D341Med (cell line): ENCODE measurements around the gene CLCN3.
"Not testable (repeated sequence)": the region's sequence is repeated elsewhere in the genome, so short reads cannot be mapped to it uniquely, and the experiment has no call there.

ENCODE experiments used
- DNase-seq: peaks from one replicate; pipeline ENCODE4 v3.0.0; 2012; ENCODE audit warnings: low spot score

Gene CLCN3

DNA sequence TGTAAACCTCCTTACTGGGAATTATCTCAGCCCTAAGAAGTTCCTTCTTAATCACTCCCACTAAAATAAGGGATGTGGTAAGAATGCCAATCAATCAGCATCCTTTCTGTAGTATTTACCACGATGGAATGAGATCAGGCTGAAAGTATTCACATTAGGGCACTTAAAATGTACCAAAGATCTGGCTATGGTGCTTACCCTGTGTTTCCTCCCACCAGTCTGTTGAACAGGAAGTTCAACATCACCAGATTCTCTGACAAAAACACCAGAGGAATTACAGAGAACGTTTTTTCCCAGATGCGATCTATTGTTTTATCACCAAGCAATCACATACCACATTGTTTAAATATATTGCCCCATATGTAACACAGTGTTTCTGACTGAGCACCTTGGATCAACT, 2.1 kb upstream of the CLCN3 start:
- DNase-seq, result no peak

DNA sequence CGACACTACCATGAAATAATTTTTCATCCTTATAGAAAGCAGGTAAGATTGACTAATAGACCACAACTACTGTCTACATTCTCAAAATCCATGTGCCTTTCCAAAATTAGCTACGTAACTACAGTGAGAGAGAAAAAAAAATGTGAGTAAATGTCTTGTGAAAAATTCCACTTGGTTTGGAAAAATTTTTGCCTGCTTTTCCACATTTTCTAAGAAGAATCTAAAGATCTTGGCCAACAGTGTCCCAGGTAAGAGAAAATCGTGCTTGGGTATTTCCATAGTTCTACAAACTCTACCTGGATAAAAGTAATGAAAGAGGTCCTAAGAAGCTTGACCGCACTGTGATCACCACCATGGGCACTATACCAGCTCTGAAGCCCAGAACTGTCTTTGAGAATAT, 1.4 kb upstream of the CLCN3 start:
- no peak for DNase-seq

DNA sequence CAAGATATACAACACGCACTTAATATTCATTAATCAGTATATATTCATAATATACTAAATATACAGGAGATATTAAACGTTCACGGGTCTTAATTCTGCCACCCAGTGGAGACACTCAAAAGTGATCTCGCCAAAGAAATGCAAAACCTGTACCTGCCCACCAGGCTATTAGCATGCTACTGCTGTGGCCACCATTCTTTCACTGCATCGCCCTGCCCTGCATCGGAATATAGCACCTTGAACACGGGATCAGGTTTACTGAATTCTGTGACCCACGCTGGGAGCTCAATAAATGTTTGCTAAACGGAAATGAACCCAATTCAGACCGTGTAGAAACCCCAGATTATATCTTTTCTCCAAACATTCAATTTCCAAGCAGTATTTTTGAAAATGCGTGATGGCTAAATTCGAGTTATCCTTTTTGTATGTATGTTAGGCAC, 840 bp upstream of the CLCN3 start:
- DNase-seq, result peak; percentile 60

DNA sequence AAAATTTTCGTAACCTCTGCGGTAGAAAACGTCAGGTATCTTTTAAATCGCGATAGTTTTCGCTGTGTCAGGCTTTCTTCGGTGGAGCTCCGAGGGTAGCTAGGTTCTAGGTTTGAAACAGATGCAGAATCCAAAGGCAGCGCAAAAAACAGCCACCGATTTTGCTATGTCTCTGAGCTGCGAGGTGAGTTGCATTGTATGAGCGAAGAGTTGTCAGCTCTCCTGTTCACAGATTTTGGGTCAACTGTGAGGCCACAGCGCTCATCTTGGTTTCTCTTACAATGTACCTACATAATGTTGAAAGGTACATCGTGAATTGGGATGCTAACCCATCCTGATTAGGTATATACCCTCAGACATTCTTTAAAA, 486 bp downstream of the CLCN3 start:
- DNase-seq, result peak; percentile 27

DNA sequence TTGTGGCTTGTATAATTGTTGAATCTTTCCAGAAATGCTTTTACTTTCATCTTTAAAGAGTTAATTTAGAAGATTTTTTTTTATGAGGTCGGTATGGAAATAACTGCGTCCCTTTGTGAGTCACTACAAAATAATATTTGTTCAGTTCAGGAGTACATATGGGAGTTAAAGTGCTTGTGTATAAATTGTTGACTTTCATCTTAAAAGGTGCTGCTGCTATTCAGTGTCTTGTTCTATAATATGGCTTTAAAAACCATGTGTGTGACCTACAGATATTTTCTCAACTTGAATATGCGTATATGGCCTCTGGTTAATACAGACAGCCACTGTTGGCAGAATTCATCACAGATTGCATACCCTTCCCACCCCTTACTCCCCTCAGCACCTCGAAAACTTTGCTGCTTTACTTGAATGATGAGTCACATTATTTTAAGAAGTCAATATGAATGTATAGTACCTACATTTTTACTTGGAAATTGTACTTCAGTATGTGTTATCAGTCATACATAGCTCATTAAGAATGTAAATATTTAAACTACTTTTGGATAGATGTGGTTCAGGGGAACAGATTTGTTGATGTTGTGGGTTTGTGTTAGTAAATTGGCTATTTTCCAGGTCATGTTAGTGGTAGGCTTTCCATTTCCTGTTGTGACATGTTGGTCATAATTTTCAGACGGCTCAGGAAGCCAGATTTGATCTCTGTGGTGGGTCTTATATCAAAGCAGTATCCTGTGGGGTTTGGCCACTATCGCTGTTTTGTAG, 1.5 kb downstream of the CLCN3 start:
- DNase-seq, result no peak

DNA sequence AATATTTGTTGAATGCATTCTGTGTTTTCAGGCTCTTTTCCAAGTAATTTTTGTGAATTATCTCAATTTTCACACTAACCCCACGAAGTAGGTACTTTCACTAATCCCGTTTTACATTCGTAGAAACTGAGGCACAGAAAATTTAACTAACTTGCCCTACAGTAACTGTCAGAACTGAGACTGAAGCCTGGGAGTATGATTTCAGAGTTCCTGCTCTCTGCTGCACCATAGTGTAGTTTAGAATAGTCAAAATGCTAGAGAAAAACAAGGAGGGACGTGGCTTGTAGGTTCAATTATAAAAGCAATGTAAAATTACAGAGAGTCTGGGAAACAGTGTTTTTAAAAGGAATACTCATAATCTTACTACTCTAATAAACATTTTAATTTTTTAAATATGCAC, 2.2 kb downstream of the CLCN3 start:
- no peak for DNase-seq

DNA sequence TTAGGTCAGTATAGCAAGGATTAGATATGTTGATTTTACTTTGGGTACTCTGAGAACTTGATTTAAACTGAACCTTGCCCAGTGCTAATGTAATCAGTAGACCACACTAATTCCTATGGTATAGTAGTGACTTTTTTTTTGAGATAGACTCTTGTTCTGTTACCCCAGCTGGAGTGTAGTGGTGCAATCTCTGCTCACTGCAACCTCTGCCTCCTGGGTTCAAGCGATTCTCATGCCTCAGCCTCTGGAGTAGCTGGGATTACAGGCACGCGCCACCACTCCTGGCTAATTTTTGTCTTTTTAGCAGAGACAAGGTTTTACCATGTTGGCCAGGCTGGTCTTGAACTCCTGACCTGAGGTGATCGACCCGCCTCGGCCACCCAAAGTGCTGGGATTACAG, 3.6 kb downstream of the CLCN3 start:
- DNase-seq, result not testable (repeated sequence)

DNA sequence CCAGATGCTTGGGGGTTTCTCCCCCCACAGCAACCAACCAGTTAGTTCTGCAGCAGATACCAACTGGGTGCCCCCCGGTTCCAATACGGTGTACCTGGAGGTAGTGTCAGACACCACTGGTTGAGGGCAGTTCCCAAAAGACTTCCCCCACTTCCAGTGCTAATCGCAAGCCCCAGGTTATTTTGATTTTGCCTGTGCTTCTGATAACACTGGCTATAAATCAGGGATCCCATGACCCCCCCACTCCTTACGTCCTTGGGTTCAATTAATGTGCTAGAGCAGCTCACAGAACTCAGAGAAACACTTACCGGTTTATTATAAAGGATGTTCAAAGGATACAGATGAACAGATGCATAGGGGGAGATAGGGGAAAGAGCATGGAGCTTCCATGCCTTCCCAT, 5.5 kb downstream of the CLCN3 start:
- DNase-seq, result no peak

DNA sequence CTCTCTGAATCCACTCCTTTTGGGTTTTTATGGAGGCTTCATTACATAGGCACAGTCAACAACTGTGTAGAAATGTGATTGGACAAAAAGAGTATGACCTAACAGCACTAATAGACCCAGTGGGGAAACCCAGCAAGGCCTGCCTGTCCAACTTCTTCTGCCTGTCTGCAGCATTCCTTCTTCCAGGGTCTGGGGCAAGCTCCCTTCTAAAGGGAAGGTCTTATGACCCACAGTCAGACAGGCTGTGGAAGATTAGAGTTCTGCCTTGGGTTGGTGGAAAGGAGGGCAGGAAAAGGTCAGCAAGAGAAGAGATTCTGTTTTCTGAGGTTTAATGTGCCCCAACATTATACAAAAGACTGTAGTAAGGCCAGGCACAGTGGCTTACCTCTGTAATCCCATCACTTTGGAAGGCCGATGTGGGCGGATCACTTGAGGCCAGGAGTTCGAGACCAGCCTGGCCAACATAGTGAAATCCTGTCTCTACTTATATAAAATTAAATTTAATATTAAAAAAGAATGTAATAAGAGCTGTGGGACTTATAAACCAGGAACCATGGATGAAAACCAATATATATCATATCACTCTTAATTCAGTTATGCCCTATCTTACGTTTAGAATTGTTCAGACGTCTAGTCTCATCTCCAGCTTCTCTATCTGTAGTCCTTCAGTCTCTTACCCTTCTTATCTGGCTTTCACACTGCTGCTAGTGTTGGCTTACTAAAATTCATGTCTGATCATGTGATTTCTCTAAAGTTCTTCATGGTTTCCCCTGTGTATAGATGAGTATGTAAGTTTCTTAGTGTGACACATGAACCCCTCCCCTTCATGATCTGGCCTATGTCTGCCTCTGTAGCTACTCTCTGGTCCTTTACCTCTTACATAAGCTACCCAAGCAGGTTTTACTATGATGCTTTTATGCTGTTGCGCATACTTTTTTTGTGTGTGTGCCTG, 6.2 kb downstream of the CLCN3 start:
- no peak for DNase-seq

DNA sequence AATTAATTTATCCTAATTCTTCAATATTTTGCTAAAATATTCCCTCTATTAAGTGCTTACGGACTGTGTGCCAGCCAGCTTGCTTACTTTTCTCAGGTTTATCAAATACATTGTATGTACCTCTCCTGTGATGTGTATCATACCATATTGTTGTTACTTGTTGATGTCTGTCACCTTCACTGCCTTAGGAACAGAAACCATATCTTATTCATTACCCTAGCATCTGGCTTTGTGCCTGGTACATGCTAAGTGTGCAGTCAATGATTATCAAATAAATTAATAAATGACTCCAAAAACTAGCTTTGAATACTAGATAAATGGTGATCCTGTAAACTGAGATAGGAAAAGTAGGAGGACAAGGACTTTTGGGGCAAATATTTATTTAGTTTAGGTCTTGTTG, 6.9 kb downstream of the CLCN3 start:
- no peak for DNase-seq

DNA sequence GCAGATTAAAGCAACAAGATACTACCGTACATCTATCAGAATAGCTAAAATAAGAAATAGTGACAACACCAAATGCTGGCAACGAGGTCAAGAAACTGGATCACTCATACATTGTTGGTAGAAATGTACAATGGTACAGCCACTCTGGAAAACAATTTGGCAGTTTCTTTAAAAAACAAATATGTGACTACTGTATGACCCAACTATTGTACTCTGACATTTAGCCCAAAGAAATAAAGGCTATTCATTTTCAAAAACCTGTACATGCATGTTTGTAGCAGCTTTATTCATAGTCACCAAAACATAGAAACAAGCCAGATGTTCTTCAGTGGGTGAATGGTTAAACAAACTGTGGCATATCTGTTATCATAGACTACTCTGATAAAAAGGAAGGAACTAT, 8.2 kb downstream of the CLCN3 start:
- DNase-seq, result no peak

DNA sequence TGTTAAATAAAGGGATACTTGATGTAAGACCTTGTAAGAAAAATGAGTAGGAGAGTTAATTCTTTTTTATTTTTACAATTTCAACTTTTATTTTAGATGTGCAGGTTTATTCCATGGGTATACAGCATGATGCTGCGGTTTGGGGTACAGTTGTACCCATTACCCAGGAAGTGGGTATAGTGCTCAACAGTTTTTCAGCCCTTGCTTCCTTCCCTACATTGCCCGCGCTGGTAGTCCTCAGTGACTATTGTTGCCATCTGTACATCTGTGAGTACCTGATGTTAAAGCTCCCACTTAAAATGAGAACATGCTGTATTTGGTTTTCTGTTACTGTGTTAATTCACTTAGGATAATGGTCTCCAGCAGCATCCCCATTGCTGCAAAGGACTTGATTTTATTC, 9.7 kb downstream of the CLCN3 start:
- no peak for DNase-seq

DNA sequence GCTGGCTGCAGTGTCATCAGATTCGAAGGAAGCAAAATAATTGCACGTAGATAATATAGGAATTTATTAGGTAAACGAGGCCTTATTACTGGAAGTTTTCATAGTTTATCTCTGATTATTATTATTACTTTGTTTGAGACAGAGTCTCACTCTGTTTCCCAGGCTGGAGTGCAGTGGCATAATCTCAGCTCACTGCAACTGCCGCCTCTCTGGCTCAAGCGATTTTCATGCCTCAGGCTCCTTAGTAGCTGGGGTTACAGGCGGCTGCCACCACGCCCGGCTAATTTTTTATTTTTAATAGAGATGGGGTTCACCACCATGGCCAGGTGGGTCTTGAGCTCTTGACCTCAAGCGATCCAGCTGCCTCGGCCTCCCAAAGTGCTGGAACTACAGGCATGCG, 12.5 kb downstream of the CLCN3 start:
- no peak for DNase-seq

DNA sequence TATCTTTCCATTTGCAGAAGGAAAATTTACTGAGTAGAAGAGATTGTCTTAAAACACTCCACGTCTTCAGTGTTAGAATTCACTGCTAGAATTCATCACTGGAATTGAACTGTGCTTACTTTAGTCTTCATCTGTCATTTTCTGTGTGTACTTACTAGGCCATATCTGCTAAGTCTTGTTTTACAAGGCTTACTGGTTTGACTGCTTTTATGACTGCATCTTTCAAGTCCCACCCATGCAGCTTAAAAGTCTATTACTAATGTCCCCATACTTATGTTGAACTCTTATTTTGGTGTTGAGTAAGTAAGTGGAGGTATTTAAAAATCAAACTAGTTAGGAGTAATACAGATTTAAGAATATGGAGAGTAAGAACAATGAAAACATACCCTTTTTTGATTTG, 14.6 kb downstream of the CLCN3 start:
- no peak for DNase-seq

DNA sequence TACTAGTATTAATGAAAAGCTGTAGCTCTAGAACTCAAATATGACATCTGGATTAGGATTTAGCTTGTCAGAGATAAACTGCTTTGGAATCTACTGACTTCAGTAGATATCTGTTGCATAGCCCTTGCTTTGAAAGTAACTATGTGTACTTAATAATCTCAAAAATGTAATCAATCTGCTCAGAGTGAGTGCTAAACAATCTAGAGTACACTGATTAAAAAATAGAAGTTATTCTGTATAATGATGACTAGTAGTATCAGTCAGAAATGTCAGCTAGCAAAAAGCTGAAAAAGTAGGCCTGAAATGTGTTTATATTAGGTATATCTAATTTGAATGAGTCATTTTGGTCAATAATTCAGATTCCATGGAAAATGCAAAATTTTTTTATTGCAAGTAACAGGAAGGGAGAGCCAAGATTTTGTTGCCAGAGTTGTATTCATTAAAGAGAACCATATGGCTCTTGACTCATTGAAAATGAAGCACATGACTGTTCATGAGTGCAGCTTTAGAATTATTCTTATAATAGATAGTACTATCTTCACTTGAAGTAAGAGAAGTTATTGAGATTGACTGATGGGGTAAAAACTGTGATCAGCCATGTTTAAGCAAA, 20.0 kb downstream of the CLCN3 start:
- no peak for DNase-seq

DNA sequence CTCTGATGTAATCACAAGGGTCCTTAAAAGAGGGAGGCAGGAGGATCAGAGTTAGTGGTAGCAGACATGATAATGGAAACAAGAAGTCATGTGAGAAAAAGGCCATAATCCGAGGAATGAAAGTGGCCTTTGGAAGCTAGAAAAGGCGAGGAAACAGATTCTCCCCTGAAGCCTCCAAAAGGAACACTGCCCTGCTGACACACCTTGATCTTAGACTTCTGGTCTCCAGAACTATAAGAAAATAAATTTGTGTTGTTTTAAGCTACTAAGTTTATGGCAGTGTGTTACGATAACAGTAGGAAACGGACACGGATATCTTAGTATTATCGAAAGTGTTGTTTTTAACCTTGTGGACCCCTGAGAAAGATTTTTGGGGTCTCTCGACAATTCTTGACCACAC, 24.4 kb downstream of the CLCN3 start:
- no peak for DNase-seq

DNA sequence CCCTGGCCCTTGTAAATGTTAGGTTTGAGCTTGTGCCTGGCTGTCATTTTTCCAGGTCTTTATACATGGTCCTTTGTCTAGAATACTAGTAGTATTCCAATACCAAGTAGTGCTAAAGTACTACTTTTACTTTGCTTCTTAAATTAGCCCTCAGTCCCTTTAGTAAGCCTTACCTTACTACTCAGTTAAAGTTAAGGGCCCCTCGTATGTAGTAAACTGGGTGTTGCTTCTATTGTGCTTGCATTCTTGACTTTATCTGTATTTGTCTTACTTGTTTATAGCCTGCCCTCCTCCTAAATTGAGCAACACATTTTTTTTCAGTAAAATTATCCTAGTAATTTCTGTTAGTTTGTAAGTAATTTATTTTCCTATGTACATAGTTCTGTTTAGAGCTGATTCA, 25.2 kb downstream of the CLCN3 start:
- DNase-seq, result no peak

DNA sequence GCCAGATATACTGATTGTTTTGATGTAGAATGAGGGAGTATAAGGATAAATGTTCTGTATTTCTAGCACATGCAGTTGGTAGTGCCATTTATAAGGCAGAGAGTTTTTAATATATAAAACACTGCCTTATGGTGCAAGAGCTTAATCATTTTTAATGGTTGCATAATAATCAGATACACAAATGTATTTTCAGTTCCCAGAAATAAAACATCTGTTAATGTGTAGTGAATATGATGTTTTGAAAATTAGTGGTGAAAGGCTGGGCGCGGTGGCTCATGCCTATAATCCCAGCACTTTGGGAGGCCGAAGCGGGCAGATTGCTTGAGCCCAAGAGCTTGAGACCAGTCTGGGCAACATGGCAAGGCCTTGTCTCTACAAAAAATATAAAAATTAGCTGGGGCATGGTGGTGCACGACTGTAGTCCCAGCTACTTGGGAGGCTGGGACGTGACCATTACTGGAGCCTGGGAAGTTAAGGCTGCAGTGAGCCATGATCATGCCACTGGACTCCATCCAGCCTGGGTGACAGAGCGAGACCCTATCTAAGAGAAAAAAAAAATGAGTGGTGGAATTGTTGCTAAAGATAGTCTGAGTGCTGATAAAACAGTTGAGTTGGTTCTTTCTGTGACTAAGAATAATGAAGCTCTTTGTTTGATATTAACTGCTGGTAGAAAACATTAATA, 29.3 kb downstream of the CLCN3 start:
- no peak for DNase-seq

DNA sequence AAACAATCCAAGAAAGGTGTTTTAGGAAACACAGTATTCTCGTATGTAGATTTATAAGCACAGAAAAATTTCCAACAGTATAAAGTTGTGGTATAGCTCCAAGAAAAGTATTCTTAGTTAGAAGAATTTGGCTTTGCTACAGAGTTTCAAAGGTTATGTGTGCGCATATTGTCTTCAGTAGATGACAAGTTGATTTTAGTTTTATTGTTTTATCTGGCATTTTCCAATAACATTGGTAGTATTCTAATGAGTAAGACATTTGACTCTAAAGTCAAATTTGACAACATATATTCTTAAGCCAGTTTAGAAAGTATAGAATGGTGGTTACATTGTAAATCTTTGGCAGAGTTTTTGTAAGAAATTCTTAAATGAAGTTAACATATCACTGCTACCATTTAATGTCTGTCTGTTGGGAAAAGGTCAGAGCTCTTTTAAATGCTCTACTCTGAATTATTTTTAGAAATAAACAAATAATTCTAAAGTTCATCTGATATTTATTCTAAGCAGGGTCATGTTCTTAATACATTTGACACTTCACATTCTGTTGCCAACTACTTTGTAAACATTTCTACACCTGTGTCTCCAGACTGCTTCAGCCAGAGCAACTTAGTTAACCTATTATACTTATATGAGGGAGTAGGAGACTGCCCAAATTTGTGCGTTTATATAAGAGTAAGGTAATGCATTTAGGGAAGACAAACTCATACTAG, 30.0 kb downstream of the CLCN3 start:
- no peak for DNase-seq

DNA sequence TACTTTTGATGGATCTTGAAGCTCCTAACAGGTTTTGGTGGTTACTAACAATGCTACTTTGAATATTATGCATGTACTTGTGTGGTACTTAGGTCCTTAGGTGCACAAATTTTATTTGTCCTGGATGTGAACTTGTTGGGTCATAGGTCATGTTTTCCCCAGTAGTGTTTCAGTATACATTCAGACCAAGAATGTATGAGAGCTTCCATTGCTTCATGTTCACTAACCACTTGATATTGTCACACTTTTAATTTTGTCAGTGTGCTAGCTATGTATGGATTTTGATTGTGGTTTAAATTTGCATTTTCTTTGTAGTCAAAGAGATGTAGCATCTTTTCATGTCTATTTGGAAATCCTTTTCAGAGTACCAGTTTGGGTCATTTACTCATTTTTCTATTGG, 32.2 kb downstream of the CLCN3 start:
- DNase-seq, result no peak

DNA sequence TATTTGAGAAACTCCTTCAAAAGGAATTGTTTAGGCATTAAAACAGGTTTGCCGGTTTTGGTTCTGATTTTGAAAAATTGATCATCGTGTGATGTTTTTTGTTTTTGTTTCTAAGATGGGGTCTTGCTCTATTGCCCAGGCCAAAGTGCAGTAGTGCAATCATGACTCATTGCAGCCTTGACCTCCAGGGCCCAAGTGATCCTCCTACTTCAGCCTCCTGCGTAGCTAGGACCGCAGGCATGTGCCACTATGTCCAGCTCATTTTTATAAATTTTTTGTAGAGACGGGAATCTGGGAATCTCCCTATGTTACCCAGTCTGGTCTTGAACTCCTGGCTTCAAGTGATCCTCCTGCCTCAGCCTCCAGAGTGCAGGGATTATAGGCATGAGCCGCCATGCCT, 35.0 kb downstream of the CLCN3 start:
- DNase-seq, result no peak
